Measurements from ENCODE around the gene IL9R. TPM values are rescaled to one million over a fixed set of nuclear protein-coding genes. Genes with fewer than 3 reads are reported as not detected.

Gene IL9R, protein sequence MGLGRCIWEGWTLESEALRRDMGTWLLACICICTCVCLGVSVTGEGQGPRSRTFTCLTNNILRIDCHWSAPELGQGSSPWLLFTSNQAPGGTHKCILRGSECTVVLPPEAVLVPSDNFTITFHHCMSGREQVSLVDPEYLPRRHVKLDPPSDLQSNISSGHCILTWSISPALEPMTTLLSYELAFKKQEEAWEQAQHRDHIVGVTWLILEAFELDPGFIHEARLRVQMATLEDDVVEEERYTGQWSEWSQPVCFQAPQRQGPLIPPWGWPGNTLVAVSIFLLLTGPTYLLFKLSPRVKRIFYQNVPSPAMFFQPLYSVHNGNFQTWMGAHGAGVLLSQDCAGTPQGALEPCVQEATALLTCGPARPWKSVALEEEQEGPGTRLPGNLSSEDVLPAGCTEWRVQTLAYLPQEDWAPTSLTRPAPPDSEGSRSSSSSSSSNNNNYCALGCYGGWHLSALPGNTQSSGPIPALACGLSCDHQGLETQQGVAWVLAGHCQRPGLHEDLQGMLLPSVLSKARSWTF
- polyA plus RNA-seq (2011; rRNA removed) (0.06 TPM in 1 of 2 replicates, not detected in the other), polyA minus RNA-seq (2011; rRNA and poly(A)+ RNA removed) (not detected in 2 replicates)

DNA sequence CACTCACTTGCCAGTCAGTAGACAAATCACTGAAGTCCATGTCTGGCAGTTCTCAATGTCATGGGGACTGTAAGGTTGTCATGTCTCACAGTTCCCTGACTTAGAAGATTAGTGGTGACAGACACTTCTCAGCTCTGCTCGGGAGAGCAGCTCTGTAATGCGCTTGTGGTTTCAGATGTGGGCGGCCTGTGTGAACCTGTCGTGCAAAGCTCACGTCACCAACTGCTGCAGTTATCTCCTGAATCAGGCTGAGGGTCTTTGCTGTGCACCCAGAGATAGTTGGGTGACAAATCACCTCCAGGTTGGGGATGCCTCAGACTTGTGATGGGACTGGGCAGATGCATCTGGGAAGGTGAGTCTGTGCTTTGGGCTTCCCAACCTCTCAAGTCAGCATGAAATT is at the start of gene IL9R:
Gene IL9R (plus strand): TSS at position 261 of the 400 bp plus-strand sequence. CDS start 64 bp downstream, at position 325.
- CTCF ChIA-PET = no interaction called here
- H3K36me3 ChIP-seq (ENCODE audit: control insufficient read depth, insufficient read depth, low read length) = no peaks in the 10 kb centered on the region
- no peaks in the 10 kb centered on the region for H3K27me3 ChIP-seq (ENCODE audit: control insufficient read depth, insufficient read depth, low read length)
- TF ChIP-seq, protein P1, sequence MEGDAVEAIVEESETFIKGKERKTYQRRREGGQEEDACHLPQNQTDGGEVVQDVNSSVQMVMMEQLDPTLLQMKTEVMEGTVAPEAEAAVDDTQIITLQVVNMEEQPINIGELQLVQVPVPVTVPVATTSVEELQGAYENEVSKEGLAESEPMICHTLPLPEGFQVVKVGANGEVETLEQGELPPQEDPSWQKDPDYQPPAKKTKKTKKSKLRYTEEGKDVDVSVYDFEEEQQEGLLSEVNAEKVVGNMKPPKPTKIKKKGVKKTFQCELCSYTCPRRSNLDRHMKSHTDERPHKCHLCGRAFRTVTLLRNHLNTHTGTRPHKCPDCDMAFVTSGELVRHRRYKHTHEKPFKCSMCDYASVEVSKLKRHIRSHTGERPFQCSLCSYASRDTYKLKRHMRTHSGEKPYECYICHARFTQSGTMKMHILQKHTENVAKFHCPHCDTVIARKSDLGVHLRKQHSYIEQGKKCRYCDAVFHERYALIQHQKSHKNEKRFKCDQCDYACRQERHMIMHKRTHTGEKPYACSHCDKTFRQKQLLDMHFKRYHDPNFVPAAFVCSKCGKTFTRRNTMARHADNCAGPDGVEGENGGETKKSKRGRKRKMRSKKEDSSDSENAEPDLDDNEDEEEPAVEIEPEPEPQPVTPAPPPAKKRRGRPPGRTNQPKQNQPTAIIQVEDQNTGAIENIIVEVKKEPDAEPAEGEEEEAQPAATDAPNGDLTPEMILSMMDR (IDR thresholded peaks at IDR 0.05; ENCODE audit: insufficient read depth, low read depth, low read length) = no peak
- no peak within 1 kb of the TSS for H3K4me3 ChIP-seq (ENCODE audit: low read depth, low read length)
- no peak for DNase-seq (ENCODE audit: low read depth)
- POLR2A ChIA-PET = no interaction called here

DNA sequence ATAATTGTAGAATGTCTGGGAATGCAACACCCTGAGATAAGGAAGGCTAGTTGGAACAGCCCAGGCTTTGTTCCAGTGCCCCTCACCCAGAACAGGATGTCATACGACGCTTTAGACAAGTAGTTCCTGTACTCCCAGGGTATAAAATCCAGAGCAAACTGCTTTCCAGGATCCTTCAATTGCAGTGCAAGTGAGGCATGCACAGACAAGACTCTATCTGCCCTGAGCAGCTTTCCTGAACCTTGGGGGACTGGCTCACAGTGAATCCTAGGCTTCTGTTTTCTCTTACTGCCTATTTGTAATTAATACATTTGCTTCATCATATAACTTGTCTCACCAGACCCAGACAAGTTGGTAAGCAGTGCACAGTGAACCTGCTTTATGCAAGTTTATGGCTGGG is 48.4 kb upstream of the IL9R start:
- ChIA-PET CTCF (no interaction called here), POLR2A (no interaction called here)
- TF ChIP-seq, protein P1 (IDR thresholded peaks at IDR 0.05; ENCODE audit: insufficient read depth, low read depth, low read length) = no peak
- H3K36me3 ChIP-seq (ENCODE audit: control insufficient read depth, insufficient read depth, low read length) = no peaks in the 10 kb centered on the region
- DNase-seq (ENCODE audit: low read depth) = no peak
- no peaks in the 10 kb centered on the region for H3K27me3 ChIP-seq (ENCODE audit: control insufficient read depth, insufficient read depth, low read length)
- no peak overlapping the region for H3K4me3 ChIP-seq (ENCODE audit: low read depth, low read length)

DNA sequence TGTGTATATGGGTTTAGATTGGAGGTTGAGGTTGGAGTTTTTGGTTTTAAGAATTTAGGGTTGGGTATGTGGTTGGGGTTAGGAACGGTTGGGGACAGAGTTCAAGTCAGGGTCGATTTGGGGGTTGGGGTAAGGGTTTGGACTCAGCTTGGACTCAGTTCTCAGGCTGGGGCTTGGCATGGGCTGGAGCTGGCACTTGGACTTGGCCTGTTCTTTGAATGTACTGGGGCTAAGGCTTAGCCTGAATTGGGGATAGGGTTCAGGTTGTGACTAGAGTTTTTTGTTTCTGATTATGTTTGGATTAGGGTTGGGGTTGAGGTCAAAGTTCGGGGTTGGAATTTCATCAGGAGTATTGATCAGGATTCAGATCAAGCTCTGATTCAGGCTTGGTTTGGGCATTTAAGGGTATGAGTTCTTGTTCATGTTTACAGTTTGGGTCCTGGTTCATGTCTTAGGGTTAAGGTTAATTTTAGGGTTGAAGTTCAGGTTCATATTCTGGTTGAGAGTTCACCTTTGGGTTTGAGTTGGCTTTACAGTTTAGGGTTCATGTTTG is 46.2 kb upstream of the IL9R start:
- POLR2A ChIA-PET = no interaction called here
- Histone ChIP-seq H3K36me3 (ENCODE audit: control insufficient read depth, insufficient read depth, low read length) (no peaks in the 10 kb centered on the region), H3K27me3 (ENCODE audit: control insufficient read depth, insufficient read depth, low read length) (no peaks in the 10 kb centered on the region), H3K4me3 (ENCODE audit: low read depth, low read length) (no peak overlapping the region)
- TF ChIP-seq, protein P1 (IDR thresholded peaks at IDR 0.05; ENCODE audit: insufficient read depth, low read depth, low read length) = no peak
- no peak for DNase-seq (ENCODE audit: low read depth)
- CTCF ChIA-PET = no interaction called here

DNA sequence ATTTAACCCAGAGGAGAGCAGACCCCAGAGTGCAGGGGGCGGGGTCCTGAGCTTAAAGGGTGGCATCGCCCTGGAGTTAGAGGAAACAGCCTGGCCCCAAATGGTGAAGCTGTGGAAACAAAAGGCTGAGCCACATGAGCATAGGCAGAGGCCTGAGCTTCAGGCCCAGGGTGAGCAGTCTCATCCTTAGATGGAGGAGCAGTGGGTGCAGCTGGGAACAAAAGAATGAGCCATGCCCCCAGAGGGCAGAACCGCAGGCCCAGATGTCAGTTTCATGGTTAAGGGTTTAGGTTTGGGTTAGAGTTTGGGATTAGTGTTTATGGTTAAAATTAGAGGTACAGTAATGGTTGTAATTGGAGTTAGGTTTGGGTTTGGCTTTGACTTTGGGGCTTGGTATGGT is 44.4 kb upstream of the IL9R start:
- CTCF ChIA-PET = no interaction called here

DNA sequence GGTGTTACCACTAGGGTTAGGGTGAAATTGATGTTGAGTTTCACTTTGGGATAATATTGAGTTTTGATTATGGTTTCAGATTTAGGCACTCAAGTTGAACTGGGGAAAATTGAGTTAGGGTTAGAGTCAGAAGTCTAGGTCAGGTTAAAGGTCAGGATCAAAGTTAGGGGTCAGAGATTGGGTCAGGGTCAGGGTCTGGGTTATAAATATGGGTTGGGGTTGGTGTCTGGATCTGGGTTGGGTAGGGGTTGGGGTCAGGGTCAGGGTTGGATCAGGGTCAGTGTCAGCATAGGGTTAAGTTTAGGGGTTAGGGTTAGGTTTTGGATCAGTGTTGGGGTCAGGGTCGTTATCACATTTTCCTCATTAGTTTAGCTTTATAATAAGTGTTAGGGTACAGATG is 42.7 kb upstream of the IL9R start:
- Histone ChIP-seq H3K27me3 (ENCODE audit: control insufficient read depth, insufficient read depth, low read length) (no peaks in the 10 kb centered on the region), H3K4me3 (ENCODE audit: low read depth, low read length) (no peak overlapping the region), H3K36me3 (ENCODE audit: control insufficient read depth, insufficient read depth, low read length) (no peaks in the 10 kb centered on the region)
- ChIA-PET POLR2A (no interaction called here), CTCF (no interaction called here)
- DNase-seq (ENCODE audit: low read depth) = no peak
- TF ChIP-seq, protein P1 (IDR thresholded peaks at IDR 0.05; ENCODE audit: insufficient read depth, low read depth, low read length) = no peak

More for the DNA sequence above, 44.4 kb upstream of the IL9R start:
- POLR2A ChIA-PET = no interaction called here
- no peaks in the 10 kb centered on the region for H3K36me3 ChIP-seq (ENCODE audit: control insufficient read depth, insufficient read depth, low read length)
- DNase-seq (ENCODE audit: low read depth) = no peak
- no peak overlapping the region for H3K4me3 ChIP-seq (ENCODE audit: low read depth, low read length)
- no peaks in the 10 kb centered on the region for H3K27me3 ChIP-seq (ENCODE audit: control insufficient read depth, insufficient read depth, low read length)
- TF ChIP-seq, protein P1 (IDR thresholded peaks at IDR 0.05; ENCODE audit: insufficient read depth, low read depth, low read length) = no peak

All from BJ (cell line).